Trophoblast cell (in vitro differentiated cells and primary cell): ENCODE measurements around the gene XYLT1.

Experiments
- DNase-seq, 2 donors: peaks; one replicate each; pipeline ENCODE4 v3.0.0-alpha.2; 2016
- H2AFZ ChIP-seq: 2 replicates; pipeline ENCODE4 v1.6.1; 2013; ENCODE audit warnings: low read length, moderate library complexity, mild to moderate bottlenecking; ENCODE audit not compliant: insufficient read depth, poor library complexity
- H2AK5ac ChIP-seq: 2 replicates; pipeline ENCODE4 v1.6.1; 2013; ENCODE audit warnings: mild to moderate bottlenecking, low read length
- H2BK120ac ChIP-seq: 2 replicates; pipeline ENCODE4 v1.6.1; 2013; ENCODE audit warnings: low read length, mild to moderate bottlenecking, moderate library complexity; ENCODE audit not compliant: insufficient read depth, poor library complexity
- H2BK12ac ChIP-seq: 2 replicates; pipeline ENCODE4 v1.6.1; 2013; ENCODE audit warnings: mild to moderate bottlenecking, low read length, moderate library complexity
- H2BK5ac ChIP-seq: 2 replicates; pipeline ENCODE4 v1.6.1; 2013; ENCODE audit warnings: low read length, low read depth, moderate library complexity, mild to moderate bottlenecking; ENCODE audit not compliant: poor library complexity
- H3K14ac ChIP-seq: 2 replicates; pipeline ENCODE4 v1.6.1; 2013; ENCODE audit warnings: mild to moderate bottlenecking, low read length
- H3K18ac ChIP-seq: 2 replicates; pipeline ENCODE4 v1.6.1; 2013; ENCODE audit warnings: mild to moderate bottlenecking, low read length
- H3K23ac ChIP-seq: 2 replicates; pipeline ENCODE4 v1.6.1; 2013; ENCODE audit warnings: low read length
- H3K27ac ChIP-seq: 2 replicates; pipeline ENCODE4 v1.5.1; 2013; ENCODE audit warnings: low read depth, mild to moderate bottlenecking, inconsistent platforms, low read length, moderate library complexity
- H3K27me3 ChIP-seq: 2 replicates; pipeline ENCODE4 v1.6.1; 2013; ENCODE audit warnings: inconsistent platforms, mild to moderate bottlenecking, low read length, moderate library complexity; ENCODE audit not compliant: insufficient read depth
- H3K36me3 ChIP-seq, 2 experiments: 1 replicate in 1 of 2; 2 replicates in 1 of 2; pipeline ENCODE4 v1.6.1; 2013; ENCODE audit warnings: low read length in 2 of 2, mild to moderate bottlenecking in 2 of 2, moderate library complexity in 1 of 2; ENCODE audit not compliant: insufficient read depth in 2 of 2, control insufficient read depth in 1 of 2
- H3K4ac ChIP-seq: 2 replicates; pipeline ENCODE4 v1.6.1; 2013; ENCODE audit warnings: low read depth, mild to moderate bottlenecking, low read length, moderate library complexity
- H3K4me1 ChIP-seq, 2 experiments: 1 replicate in 1 of 2; 2 replicates in 1 of 2; pipeline ENCODE4 v1.6.1; 2013; ENCODE audit warnings: low read length in 2 of 2, mild to moderate bottlenecking in 2 of 2, moderate library complexity in 1 of 2; ENCODE audit not compliant: insufficient read depth in 2 of 2, control insufficient read depth in 1 of 2
- H3K4me2 ChIP-seq: 2 replicates; pipeline ENCODE4 v1.6.1; 2013; ENCODE audit warnings: inconsistent platforms, mild to moderate bottlenecking, low read length, moderate library complexity
- H3K4me3 ChIP-seq: 2 replicates; pipeline ENCODE4 v1.5.1; 2013; ENCODE audit warnings: mild to moderate bottlenecking, low read depth, low read length, inconsistent platforms
- H3K79me1 ChIP-seq: one replicate; pipeline ENCODE4 v1.6.1; 2013; ENCODE audit warnings: low read length
- H3K79me2 ChIP-seq: 2 replicates; pipeline ENCODE4 v1.6.1; 2013; ENCODE audit warnings: low read length, mild to moderate bottlenecking; ENCODE audit not compliant: control insufficient read depth, insufficient read depth, poor library complexity
- H3K9ac ChIP-seq: 2 replicates; pipeline ENCODE4 v1.6.1; 2013; ENCODE audit warnings: mild to moderate bottlenecking, low read length
- H3K9me3 ChIP-seq: 2 replicates; pipeline ENCODE4 v1.6.1; 2013; ENCODE audit warnings: low read depth, mild to moderate bottlenecking, control low read depth, inconsistent platforms, low read length; ENCODE audit not compliant: insufficient read depth
- H4K12ac ChIP-seq: 2 replicates; pipeline ENCODE4 v1.6.1; 2013; ENCODE audit warnings: low read depth, mild to moderate bottlenecking, low read length, moderate library complexity
- H4K8ac ChIP-seq: 2 replicates; pipeline ENCODE4 v1.6.1; 2013; ENCODE audit warnings: low read depth, mild to moderate bottlenecking, low read length, moderate library complexity
- H4K91ac ChIP-seq: one replicate; pipeline ENCODE4 v1.6.1; 2013; ENCODE audit warnings: low read depth, mild to moderate bottlenecking, low read length, moderate library complexity
- WGBS: extraction: QIAGEN DNeasy Blood & Tissue Kit; methylation state at CpG from one replicate; pipeline ENCODE4 v1.1.7; 2013; ENCODE audit warnings: missing lambda C conversion rate; ENCODE audit not compliant: insufficient read length, insufficient coverage; ENCODE audit errors: extremely low coverage; 5-methylcytosine and 5-hydroxymethylcytosine counted together

The XYLT1 gene

GRCh38 chr16:17229131-17229530 lies 241.6 kb downstream of the XYLT1 start:
- no peak overlapping the region for H2AK5ac ChIP-seq
- no peaks in the 10 kb centered on the region for H3K27me3 ChIP-seq
- H3K4me2 ChIP-seq, result no peak overlapping the region
- no peak overlapping the region for H3K14ac ChIP-seq
- peak; percentile 95 to 96 for DNase-seq
- H3K9me3 ChIP-seq, result no peaks in the 10 kb centered on the region
- no peak overlapping the region for H4K8ac ChIP-seq
- H3K4me3 ChIP-seq, result no peak overlapping the region
- no CpG with 5 or more reads among the region's 6 CpGs for WGBS
- H3K27ac ChIP-seq, result no peak overlapping the region
- no peak overlapping the region for H4K91ac ChIP-seq
- no peak overlapping the region for H4K12ac ChIP-seq
- H3K79me2 ChIP-seq, result no peaks in the 10 kb centered on the region
- H2AFZ ChIP-seq, result no peak overlapping the region
- H3K9ac ChIP-seq, result no peak overlapping the region
- no peak overlapping the region for H2BK120ac ChIP-seq
- H3K36me3 ChIP-seq, result no peaks in the 10 kb centered on the region
- no peaks in the 10 kb centered on the region for H3K79me1 ChIP-seq
- H3K23ac ChIP-seq, result no peak overlapping the region
- no peak overlapping the region for H2BK12ac ChIP-seq
- peaks cover 0 to 7% of the 10 kb centered on the region in 2 experiments for H3K4me1 ChIP-seq
- no peak overlapping the region for H3K18ac ChIP-seq
- no peak overlapping the region for H3K4ac ChIP-seq
- no peak overlapping the region for H2BK5ac ChIP-seq

- H3K36me3 ChIP-seq, result no peaks in the 10 kb centered on the region
- H4K8ac ChIP-seq, result no peak overlapping the region
- no peak overlapping the region for H3K23ac ChIP-seq
- H3K4me2 ChIP-seq, result no peak overlapping the region
- H2AFZ ChIP-seq, result no peak overlapping the region
- H4K12ac ChIP-seq, result no peak overlapping the region
- H3K27me3 ChIP-seq, result no peaks in the 10 kb centered on the region
- no peak overlapping the region for H3K14ac ChIP-seq
- H3K9ac ChIP-seq, result no peak overlapping the region
- no peak overlapping the region for H3K4ac ChIP-seq
- no peak overlapping the region for H2BK12ac ChIP-seq
- no peaks in the 10 kb centered on the region for H3K79me2 ChIP-seq
- H2BK120ac ChIP-seq, result no peak overlapping the region
- H3K9me3 ChIP-seq, result no peaks in the 10 kb centered on the region
- no peak overlapping the region for H3K18ac ChIP-seq
- peaks cover 0 to 7% of the 10 kb centered on the region in 2 experiments for H3K4me1 ChIP-seq
- H3K79me1 ChIP-seq, result no peaks in the 10 kb centered on the region
- H2AK5ac ChIP-seq, result no peak overlapping the region
- WGBS, result no CpG with 5 or more reads among the region's 1 CpG
- no peak overlapping the region for H2BK5ac ChIP-seq
- H3K4me3 ChIP-seq, result no peak overlapping the region
- peak; percentile 79 to 96 for DNase-seq
- H3K27ac ChIP-seq, result no peak overlapping the region
- no peak overlapping the region for H4K91ac ChIP-seq
These were observed 242.1 kb downstream of the XYLT1 start for GRCh38 chr16:17228708-17229055.

DNA sequence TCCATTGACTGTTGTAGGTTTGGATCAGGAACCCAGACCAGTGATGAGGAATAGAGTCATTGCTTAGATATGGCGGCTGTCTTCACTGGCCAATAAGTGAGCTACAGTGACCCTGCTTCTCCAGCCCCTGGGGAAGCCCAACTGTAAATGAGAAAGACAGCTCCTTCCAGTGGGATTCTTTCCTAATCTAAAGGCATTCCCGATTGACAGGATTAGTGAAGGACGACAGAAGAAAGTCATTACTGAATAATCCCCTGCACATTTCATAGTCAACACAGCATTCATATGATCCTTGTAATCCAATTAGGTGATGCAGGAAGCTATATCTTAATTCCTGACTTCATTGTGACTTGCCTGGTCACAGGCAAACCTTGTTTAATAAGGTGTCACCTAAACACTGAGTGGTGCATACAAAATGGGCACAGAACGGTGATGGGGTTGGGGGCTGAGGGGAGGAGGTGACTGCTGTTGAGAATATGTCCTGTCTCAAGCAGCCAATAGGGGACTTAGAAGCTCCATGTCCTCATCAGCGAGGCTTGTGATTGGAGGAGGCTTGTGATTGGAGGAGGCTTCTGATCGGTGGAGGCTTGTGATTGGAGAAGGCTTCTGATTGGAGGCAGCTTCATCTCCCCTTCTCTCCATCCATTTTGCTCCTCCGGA lies 242.6 kb downstream of the XYLT1 start:
- Histone ChIP-seq H3K9me3 (no peaks in the 10 kb centered on the region), H3K4ac (no peak overlapping the region), H3K4me2 (no peak overlapping the region), H2AFZ (no peak overlapping the region), H4K12ac (no peak overlapping the region), H3K9ac (no peak overlapping the region), H2BK12ac (no peak overlapping the region), H4K8ac (no peak overlapping the region), H3K4me1 (peaks cover 0 to 7% of the 10 kb centered on the region in 2 experiments), H4K91ac (no peak overlapping the region), H3K79me1 (no peaks in the 10 kb centered on the region), H3K36me3 (no peaks in the 10 kb centered on the region), H3K18ac (no peak overlapping the region), H3K4me3 (no peak overlapping the region), H2BK120ac (no peak overlapping the region), H3K14ac (no peak overlapping the region), H3K23ac (no peak overlapping the region), H3K79me2 (no peaks in the 10 kb centered on the region), H3K27ac (no peak overlapping the region), H2BK5ac (no peak overlapping the region), H3K27me3 (no peaks in the 10 kb centered on the region), H2AK5ac (no peak overlapping the region)
- DNase-seq, result peak; percentile 65 to 80
- WGBS, result no CpG with 5 or more reads among the region's 7 CpGs

- no peak overlapping the region for H2AK5ac ChIP-seq
- H3K14ac ChIP-seq, result no peak overlapping the region
- no peak overlapping the region for H2AFZ ChIP-seq
- H4K91ac ChIP-seq, result no peak overlapping the region
- no peak overlapping the region for H3K27ac ChIP-seq
- H3K9ac ChIP-seq, result no peak overlapping the region
- H3K9me3 ChIP-seq, result no peaks in the 10 kb centered on the region
- no peaks in the 10 kb centered on the region for H3K79me1 ChIP-seq
- no peak overlapping the region for H3K4me2 ChIP-seq
- H4K8ac ChIP-seq, result no peak overlapping the region
- H3K4ac ChIP-seq, result no peak overlapping the region
- peaks cover 0 to 7% of the 10 kb centered on the region in 2 experiments for H3K4me1 ChIP-seq
- H3K36me3 ChIP-seq, result no peaks in the 10 kb centered on the region
- no CpG with 5 or more reads among the region's 2 CpGs for WGBS
- no peak overlapping the region for H2BK5ac ChIP-seq
- DNase-seq, result peak; percentile 89 to 92
- no peak overlapping the region for H4K12ac ChIP-seq
- H3K27me3 ChIP-seq, result no peaks in the 10 kb centered on the region
- no peak overlapping the region for H2BK12ac ChIP-seq
- H3K18ac ChIP-seq, result no peak overlapping the region
- H2BK120ac ChIP-seq, result no peak overlapping the region
- no peak overlapping the region for H3K23ac ChIP-seq
- H3K79me2 ChIP-seq, result no peaks in the 10 kb centered on the region
- H3K4me3 ChIP-seq, result no peak overlapping the region
These were observed 243.5 kb downstream of the XYLT1 start for GRCh38 chr16:17227278-17227677.
